Uterus (tissue), 4 donors: ENCODE data around the gene SBF2. TPM values are rescaled to one million over a fixed set of nuclear protein-coding genes. Genes with fewer than 3 reads are reported as not detected.
A peak's percentile ranks its signal among the peaks of the same experiment; 100 is the strongest.
"Not testable (repeated sequence)": the region's sequence is repeated elsewhere in the genome, so short reads cannot be mapped to it uniquely, and the experiment has no call there.

ENCODE experiments used
- DNase-seq, 2 donors: peaks; one replicate each; pipeline ENCODE4 v3.0.0-alpha.2; 2019 to 2020
- H3K27ac ChIP-seq, 2 donors: fragments of 200-600 bp; sonication (generic); 1 replicate in 1 of 2; 2 replicates in 1 of 2; pipeline ENCODE4 v1.5.1; 2016 to 2018
- H3K27me3 ChIP-seq, 2 donors: fragments of 200-600 bp; sonication (generic); one replicate each; pipeline ENCODE4 v1.5.1; 2018 to 2019; ENCODE audit warnings: control low read depth in 1 of 2
- H3K36me3 ChIP-seq, 2 donors: fragments of 200-600 bp; sonication (generic); one replicate each; pipeline ENCODE4 v1.5.1; 2019; ENCODE audit warnings: control low read depth in 1 of 2
- H3K4me1 ChIP-seq, 2 donors: fragments of 200-600 bp; sonication (generic); one replicate each; pipeline ENCODE4 v1.5.1; 2018 to 2019; ENCODE audit warnings: control low read depth in 1 of 2
- H3K4me3 ChIP-seq, 2 donors: fragments of 200-600 bp; sonication (generic); 1 replicate in 1 of 2; 2 replicates in 1 of 2; pipeline ENCODE4 v1.5.1; 2018 to 2019; ENCODE audit warnings: mild to moderate bottlenecking in 1 of 2
- H3K9me3 ChIP-seq, 2 donors: fragments of 200-600 bp; sonication (generic); one replicate each; pipeline ENCODE4 v1.5.1; 2019; ENCODE audit warnings: control low read depth in 1 of 2
- CTCF ChIP-seq, 4 experiments: fragments of 200-600 bp in 2 of 4; fragments of 450-650 bp in 2 of 4; sonication (generic) in 2 of 4; IDR thresholded peaks; one replicate each; pipeline ENCODE4 v1.5.1; 2016 to 2019; ENCODE audit warnings: antibody characterized with exemption in 4 of 4, mild to moderate bottlenecking in 2 of 4, moderate library complexity in 1 of 4
- POLR2A ChIP-seq, 2 donors: fragments of 450-650 bp; IDR thresholded peaks; one replicate each; pipeline ENCODE4 v1.6.1; 2016; ENCODE audit warnings: antibody characterized with exemption in 2 of 2, mild to moderate bottlenecking in 1 of 2, moderate library complexity in 1 of 2
- intact Hi-C: fragments of 100-400 bp; cut with DNase I; formaldehyde crosslinking; loops from one replicate; pipeline ENCODE4 v1.15.1; 2023; ENCODE audit warnings: low total_unique reads
- total RNA-seq, 4 donors: library from RNA; depleted of rRNA in 3 of 4; stranded (reverse); fragments of >200 nt in 3 of 4; gene quantifications; one replicate each; pipeline versions ENCODE4 v1.1.0 to v1.2.4, GENCODE V29; 2014 to 2023
- donor health status: DM: yes; HTN: yes; CAD: no.

Gene SBF2
- total RNA-seq, 4 donors from 2014 or later: 45.0 to 202 (median 98.0) TPM

DNA sequence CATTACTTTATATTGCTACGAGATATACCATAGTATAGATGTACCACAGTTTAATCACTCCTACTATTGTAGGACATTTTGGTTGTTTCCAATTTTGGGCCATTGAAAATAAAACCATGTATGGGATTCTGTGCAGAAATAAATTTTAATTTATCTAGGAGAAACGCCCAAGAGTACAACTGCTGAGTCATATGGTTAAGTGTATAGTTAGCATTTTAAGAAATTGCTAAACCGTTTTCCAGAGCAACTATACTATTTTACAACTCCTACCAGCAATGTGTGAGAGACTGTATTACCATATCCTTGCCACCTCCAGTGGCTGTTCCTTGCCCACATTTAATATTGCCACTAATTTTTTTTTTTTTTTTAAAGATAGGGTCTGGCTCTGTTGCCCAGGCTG lies 163.1 kb downstream of the SBF2 start:
- DNase-seq: no peak
- no peak for TF ChIP-seq CTCF (IDR thresholded peaks at IDR 0.05)
- no peak for TF ChIP-seq POLR2A (IDR thresholded peaks at IDR 0.05)
- H3K9me3 ChIP-seq: no peaks in the 10 kb centered on the region
- no peak overlapping the region for H3K27ac ChIP-seq
- no peak overlapping the region for H3K4me3 ChIP-seq
- H3K27me3 ChIP-seq: no peaks in the 10 kb centered on the region
- no peaks in the 10 kb centered on the region for H3K36me3 ChIP-seq
- intact Hi-C loops: no loop called here
- no peaks in the 10 kb centered on the region for H3K4me1 ChIP-seq

GRCh38 chr11:10129184-10129583 lies 164.8 kb downstream of the SBF2 start:
- H3K9me3 ChIP-seq, intact Hi-C loops, DNase-seq, H3K36me3 ChIP-seq, H3K4me1 ChIP-seq, H3K27me3 ChIP-seq, H3K4me3 ChIP-seq, H3K27ac ChIP-seq: not testable (repeated sequence)

DNA sequence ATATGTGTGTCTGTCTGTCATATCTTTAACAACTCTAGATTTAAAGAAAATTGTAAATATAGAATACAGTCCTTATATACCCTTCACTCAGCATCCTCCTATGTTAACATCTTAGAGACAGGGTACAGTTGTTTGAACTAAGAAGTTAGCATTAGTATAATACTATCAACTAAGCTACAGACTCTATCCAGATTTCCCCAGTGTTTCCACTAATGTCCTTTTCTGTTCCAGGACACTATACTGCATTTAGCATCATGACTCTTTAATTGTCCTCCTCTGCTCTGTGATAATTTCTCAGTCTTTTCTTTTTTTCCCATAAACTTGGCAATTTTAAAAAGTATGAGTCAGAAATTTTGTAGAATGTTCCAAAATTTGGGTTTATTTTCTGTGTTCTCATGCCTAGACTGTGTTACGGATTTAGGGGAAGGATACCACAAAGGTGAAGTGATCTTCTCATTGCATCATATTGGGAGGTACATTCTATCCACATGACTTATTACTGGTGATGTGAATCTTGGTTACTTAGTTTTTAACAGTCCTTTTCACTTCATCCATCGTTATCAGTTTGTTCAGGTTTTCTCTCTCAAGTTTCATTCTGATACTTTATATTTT lies 168.4 kb downstream of the SBF2 start:
- Histone ChIP-seq H3K4me3 (no peak overlapping the region), H3K9me3 (no peaks in the 10 kb centered on the region), H3K27ac (peak overlapping the region; percentile 10 to 51), H3K27me3 (no peaks in the 10 kb centered on the region), H3K4me1 (peaks cover 0 to 3% of the 10 kb centered on the region in 2 donors), H3K36me3 (no peaks in the 10 kb centered on the region)
- no peak for DNase-seq
- intact Hi-C loops: no loop called here
- TF ChIP-seq CTCF (IDR thresholded peaks at IDR 0.05) (no peak), POLR2A (IDR thresholded peaks at IDR 0.05) (no peak)

- intact Hi-C loops: no loop called here
- Histone ChIP-seq H3K27ac (peak overlapping the region; percentile 1 to 35), H3K27me3 (no peaks in the 10 kb centered on the region), H3K36me3 (no peaks in the 10 kb centered on the region), H3K9me3 (no peaks in the 10 kb centered on the region), H3K4me1 (peaks cover 0 to 9% of the 10 kb centered on the region in 2 donors), H3K4me3 (no peak overlapping the region)
- TF ChIP-seq CTCF (IDR thresholded peaks at IDR 0.05): no peak
- no peak for TF ChIP-seq POLR2A (IDR thresholded peaks at IDR 0.05)
- peak in 1 of 2 donors; percentile 46 for DNase-seq
Measured at GRCh38 chr11:10122326-10123197, 171.5 kb downstream of the SBF2 start.

- TF ChIP-seq CTCF (IDR thresholded peaks at IDR 0.05): no peak
- no peak for TF ChIP-seq POLR2A (IDR thresholded peaks at IDR 0.05)
- H3K27me3 ChIP-seq: no peaks in the 10 kb centered on the region
- H3K4me1 ChIP-seq: peaks cover 0 to 9% of the 10 kb centered on the region in 2 donors
- H3K36me3 ChIP-seq: no peaks in the 10 kb centered on the region
- peak overlapping the region; percentile 41 to 69 for H3K27ac ChIP-seq
- DNase-seq: no peak
- intact Hi-C loops: no loop called here
- H3K9me3 ChIP-seq: no peaks in the 10 kb centered on the region
- no peak overlapping the region for H3K4me3 ChIP-seq
Measured at GRCh38 chr11:10118865-10119264, 175.2 kb downstream of the SBF2 start.
